NCI-H187 (cell line): ENCODE measurements around the gene ABHD2.
A peak's percentile ranks its signal among the peaks of the same experiment; 100 is the strongest.
"Not testable (repeated sequence)": the region's sequence is repeated elsewhere in the genome, so short reads cannot be mapped to it uniquely, and the experiment has no call there.

ENCODE experiments used
- DNase-seq, 2 experiments: peaks; one replicate each; lab custom pipeline; 2025; lab: John Stamatoyannopoulos, UW

Gene ABHD2

DNA sequence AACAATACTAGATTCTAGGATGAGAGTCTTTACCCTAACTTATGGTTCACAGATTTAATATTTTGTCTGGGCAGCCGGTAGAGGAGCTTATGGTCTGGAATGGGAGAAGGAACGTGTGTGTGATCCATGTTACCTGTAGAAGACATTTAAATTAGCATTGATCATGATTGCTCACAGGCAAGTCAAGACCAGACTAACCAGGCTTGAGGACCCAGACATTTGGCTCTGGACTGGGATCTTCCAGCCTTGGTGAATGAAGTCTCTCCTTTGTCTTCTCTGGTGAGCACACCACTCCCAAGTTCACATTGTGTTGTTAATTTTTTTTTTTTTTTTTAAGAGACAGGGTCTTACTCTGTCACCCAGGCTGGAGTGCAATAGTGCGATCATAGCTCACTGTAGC is 11.7 kb downstream of the ABHD2 start:
- DNase-seq: no peak

DNA sequence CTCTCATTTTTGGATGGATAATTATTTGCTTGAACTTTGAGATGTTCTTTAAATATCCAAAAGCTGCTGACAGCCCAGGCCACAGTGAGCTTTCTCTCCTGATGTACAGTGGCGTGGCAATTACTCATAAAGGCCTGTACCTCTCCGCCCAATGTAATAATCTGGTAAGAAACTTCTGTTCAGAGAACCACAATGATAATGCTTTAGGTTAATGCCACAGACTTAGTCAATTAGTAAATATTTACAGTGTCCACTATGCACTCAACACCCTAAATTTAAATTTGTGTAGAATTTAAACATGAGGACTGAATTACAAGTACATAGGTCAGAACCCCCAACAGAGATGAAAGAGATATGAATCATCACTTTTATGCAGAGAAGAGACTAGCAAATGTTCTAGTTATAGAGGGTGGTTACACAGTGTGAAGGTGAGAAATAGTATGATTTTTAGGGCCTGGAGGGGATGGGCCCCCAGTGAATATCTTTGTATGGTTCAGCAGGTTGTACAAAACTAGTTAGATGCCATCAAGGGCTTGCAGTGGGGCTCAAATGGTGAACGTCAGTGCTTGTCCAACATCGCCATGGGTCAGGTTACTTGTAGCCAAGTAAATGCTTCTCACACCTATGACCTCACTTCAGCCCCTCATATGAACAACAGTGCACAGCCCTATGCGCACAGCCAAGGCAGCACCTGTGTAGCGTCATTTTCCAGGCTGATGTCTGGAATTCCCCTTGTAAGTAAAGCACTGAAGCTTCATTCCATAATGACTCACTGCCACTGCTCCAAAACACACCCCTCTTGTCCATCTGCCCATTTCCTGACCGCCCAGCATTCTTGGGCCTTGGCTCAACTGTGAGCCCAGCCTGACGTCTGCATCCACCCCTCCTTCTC is 13.3 kb downstream of the ABHD2 start:
- no peak for DNase-seq

DNA sequence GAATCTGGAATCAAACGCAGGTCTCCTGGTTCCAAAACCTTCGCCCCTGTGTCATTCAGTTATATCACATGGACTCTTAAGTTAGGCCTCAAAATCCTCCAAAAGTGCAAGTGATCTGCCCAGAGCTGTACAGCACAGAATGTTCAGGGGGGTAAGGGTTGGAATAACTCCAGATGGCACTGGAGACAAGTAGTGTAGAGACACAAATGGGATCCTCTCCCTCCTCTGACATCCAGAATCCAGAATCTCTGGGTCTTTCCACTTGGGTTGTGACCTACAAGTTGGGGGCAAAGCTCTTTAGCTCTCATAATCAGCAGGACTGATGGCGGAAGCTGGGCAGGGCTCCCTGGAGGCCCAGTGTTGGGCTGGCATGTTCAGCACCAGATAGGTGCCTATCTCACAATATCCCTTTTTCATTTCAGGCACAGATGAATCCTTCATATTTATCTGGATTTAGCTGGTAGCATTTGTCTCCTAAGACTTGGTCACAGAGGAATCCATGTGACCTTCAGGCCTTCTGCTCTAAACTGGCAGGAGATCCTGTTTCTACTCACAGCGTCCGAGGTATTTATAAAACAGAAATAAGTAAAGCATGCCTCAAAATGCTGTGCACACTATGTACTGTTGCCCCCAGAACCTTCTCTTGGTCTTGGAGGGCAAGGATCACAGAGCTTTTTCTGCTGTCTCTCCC is 15.4 kb downstream of the ABHD2 start:
- no peak for DNase-seq

DNA sequence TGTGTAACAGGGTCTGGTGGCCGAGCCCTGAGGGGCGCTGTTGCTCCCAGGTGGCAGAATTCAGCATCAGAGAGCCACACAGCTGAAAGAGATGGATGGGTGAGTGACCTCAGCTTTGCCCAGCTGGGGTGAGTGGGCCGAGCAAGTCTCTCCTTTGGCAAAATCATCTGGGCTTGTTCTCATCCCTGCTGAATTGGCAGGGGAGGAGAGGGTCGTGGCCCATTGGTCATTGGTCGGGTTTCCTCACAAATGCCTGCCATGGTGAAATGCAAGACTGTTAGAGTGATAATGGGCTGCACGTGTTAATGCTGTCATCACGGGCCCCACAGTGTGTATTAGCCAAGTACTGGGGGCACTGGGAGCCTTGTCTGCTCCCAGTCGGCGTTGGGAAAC is 15.9 kb downstream of the ABHD2 start:
- DNase-seq: no peak

DNA sequence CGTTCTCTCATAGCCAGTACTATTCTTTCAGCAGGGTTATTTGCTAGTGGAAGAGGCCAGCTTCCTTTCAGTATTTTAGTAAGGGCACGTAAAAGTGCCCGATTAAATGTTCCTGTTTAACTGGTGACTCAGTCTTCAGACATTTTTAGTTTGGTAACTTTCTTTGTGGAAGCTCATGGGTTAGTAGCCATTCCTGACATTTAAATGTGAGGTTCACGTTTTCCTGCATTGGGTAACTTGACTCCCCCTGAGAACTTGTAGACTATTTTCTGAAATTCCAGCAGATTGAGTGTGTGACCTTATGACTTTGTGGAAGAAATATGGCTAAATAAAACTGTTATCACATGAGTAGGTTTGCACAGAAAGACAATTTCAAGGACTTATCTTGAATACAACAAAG is 16.9 kb downstream of the ABHD2 start:
- DNase-seq: no peak

DNA sequence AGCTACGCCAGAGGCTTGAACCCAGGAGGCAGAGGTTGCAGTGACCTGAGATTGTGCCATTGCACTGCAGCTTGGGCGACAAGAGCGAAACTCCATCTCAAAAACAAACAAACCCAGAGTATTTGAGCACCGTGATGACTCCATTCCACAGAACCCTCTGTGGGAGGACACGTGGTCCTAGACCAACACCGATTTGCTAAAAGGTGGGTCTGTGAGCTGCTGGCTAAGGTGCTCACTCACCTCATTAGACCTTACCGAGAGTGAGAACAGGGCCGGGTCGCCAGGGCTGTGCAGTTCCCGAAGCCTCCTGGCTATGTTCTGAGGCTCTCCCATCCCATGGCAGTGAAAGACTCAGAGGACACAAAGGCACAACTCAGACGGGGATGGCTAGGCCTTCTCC is 17.9 kb downstream of the ABHD2 start:
- DNase-seq: no peak

DNA sequence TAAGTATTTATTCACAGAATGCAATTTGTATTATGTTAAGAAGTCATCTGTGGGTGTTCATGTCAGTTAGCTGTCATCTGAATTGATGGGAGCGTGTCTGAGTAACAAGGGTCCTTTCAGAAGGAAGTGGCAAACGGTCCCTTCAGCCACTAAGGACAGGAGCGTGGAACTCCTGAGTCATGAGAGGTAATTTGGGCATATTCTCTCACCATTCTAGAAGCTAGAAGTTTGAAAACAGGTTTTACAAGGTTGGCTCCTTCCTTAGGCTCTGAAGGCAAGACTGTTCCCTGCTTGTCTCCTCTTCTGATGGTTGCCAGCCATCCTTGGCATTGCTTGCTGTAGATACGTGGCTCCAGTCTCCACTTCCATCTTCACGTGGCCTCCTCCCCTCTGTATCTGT is 19.7 kb downstream of the ABHD2 start:
- DNase-seq: no peak

DNA sequence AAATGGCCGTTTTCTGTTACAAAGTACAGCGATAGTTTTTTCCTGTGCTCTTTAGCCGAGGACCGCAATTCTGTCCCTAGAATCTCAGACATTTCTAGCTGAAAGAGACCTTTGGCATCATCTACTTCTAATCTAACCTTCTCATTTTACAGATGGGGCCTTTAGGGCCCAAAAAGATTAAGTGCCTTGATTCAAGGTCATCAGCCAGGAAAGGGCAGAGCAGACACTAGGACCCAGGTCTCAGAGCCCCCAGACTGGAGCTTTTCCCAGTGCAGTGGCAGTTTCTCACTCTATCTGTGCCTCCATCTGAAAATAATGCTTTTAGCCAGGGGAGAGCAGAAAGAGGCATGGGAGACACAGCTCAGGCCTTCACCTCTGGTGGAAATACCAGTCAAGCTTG is 20.6 kb downstream of the ABHD2 start:
- DNase-seq: no peak

DNA sequence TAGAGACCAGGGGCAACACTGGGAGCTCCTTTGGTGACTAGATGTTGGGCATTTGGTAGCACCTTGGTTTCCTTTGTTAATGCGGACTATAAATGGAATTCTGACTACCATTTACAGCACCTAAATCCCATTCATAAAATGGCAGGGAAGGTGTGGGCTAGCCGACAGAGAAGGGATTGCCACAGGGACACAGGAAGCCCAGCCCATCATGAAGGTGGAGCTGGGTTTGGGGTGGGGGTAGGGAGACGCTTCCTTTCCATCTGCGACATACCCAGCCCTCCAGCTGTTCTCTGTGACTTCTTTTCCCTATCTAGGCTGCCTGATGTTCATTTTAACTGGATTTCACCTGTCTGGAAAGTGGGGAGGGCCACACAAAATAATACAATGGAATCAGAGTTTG is 21.0 kb downstream of the ABHD2 start:
- no peak for DNase-seq

DNA sequence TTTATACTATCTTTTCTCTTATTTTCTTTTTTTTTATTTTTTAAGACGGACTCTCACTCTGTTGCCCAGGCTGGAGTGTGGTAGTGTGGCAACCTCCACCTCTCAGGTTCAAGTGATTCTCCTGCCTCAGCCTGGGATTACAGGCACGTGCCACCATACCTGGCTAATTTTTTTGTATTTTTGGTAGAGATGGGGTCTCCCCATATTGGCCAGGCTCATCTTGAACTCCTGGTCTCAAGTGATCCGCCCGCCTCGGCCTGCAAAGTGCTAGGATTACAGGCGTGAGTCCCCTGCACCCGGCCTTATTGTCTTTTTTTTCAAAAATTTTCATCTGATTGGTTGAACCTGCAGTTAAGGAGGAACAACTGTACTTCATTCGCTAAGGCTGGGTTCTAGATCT is 21.8 kb downstream of the ABHD2 start:
- no peak for DNase-seq

DNA sequence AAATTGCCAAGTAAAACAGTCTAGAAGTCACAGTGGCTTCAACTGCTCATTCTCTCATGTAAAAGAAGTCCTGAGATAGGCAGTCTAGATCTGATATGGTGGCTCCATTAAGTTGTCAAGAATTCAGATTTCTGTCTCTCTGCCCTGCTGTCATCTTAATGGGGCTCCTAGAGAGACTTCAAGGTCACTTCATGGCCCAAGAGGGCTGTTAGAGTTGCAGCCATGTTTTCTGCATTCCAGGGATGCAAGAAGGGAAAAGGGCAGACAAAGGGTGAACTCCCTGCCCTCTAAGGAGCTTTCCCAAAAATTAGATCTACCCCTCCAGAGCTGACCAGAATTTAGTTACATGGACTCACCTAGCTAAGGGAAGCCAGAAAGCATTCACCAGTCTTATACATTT is 23.1 kb downstream of the ABHD2 start:
- DNase-seq: no peak

DNA sequence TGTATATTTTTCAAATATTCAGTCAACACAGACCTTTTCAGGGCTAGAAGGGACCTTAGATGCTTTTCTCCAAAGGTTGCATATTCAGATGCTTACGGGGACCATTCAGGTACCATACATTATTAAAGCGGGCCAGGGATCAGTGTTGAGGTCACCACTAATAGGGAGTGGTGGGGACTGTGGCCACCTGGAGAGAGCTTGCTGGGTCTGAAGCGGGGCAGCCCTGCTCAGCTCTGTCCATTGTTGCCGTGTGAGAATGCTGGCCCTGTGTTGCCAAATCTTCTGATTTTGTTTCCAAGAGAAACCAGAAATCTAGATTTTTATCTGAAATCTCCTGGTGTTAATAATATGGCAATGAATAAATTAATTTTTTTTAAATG is 23.7 kb downstream of the ABHD2 start:
- DNase-seq: no peak

DNA sequence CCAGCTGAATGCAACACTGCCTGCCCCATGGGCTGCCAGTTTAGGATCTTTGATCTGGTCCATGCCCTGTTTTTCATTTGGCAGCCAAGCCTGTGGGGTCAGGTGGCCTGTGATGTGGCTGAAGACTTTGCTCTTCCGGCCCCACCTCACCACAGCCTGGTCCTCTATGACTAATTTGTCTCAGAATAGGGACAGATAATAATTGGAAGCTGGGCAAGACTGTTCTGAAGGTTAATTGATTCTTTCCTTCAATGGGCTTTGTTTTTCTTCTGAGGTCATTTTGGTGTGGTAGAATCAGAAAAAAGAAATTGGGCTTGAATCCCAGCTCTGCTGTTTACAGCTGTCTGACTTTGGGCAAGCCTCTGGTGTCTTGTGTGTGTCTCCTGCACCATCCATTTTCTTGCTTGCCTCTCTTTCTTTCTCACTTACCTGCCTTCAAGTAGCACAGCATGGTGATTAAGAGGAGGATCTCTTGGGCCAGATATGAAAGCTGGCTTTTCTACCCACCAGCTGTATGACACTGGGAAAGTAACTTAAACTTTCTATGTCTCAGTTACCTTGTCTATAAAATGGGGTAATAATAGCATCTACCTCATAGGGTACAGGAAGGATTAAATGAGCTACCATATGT is 24.2 kb downstream of the ABHD2 start:
- no peak for DNase-seq

DNA sequence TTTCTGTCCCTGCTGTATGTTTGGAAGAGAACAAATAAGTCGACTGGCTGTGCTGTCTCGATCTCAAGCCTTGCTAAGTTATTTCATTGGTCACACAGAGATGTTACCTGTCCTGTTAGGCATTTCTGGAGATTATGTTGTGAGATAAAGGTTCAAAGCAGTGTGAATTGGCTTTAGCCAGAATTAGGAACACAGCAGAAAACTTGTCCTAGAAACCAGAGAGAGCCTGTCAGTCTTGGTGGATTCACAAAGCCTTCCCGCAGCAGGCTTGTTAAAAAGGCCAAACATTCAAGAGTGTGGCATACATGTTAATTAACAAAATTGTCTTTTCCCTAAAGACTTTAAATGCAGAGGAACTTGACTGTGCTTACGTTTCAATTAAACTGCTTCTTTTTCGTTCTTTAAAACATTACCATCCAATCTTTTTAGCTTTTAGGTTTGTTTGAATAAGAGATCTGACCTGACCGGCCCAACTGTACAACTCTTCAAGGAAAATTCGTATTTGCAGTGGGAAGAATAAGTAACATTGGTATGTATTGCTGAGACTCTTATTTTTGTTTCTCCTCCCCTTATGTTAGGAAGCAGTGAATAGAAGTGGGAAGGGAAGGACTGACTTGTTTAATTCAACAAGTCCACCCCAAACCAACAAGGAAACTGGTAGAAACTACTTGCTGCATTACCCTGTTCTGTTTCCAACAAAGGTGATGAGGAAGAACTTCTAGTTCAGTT is 25.2 kb downstream of the ABHD2 start:
- DNase-seq: no peak

DNA sequence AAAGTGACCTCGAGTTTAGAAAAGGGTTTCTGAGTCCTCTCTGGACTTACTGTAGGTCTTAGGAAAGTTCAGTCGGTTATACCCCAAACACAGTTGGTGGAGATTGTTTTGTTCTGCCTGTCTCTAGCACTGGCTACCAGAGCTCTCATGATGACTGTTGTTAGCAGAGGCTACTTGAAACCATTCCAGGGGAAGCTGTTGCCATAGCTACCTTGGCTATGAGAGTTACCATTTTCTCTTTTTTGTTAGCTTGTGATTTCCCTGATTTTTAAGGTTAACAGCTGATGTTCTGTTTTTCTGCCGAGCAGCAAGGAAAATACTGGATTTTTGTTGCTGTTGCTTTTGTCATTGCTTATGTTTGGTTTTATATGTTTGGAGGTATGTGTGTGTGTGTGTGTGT is 26.7 kb downstream of the ABHD2 start:
- DNase-seq: peak in 1 of 2 experiments; percentile 15

DNA sequence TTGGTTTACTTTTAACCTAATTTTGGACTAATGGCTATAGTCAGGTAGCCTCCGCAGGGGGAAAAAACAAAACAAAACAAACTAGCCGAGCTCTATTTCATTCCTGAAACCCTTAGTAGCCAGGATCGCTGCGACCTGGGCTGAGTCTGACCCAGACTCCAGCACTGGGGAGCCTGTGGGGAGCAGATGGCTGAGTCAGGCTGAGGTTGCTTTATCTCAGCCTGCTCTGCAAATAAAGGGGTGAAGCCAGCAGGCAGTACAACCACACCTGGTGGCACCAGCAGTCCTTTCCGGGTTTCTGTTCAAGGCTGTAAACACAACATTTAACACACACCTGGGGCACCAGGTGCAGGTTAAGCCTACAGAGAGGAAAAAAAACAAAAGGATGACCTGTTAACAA is 27.3 kb downstream of the ABHD2 start:
- DNase-seq: peak in 1 of 2 experiments; percentile 21

DNA sequence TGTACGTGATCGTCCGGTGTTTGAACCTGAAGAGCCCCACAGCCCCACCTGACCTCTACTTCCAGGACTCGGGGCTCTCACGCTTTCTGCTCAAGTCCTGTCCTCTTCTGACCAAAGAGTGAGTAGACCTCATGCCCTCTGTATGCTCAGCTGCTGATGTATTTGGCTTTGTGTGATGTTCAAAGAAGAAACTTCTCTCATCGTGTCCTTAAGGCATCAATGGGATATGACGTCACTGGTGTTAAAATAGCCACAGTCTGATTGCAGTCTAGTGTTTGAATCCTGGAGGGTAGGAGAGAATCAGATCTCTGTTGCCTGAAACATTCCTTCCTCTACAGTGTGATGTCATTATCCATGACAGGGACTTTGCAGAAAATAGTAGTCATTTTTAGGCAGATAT is 28.1 kb downstream of the ABHD2 start:
- DNase-seq: peak in 1 of 2 experiments; percentile 19

DNA sequence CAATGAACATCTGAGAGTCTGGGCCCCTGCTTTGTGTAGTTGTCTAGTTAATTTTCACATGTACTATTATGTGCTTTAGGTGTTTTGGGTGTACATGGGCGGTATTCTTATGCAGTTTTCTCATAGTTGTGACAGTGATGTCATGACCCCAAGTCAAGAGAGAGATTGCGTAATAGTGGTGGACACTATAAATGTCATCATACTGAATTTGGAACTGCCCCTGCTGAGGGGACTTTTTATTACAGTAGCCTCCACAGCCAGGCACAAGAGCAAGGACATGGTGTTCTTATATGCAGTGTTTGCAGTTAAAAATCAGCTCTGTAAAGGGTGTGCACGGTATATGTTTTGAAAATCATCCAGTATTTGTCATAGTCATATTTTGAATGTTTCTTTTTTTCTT is 29.5 kb downstream of the ABHD2 start:
- DNase-seq: no peak

DNA sequence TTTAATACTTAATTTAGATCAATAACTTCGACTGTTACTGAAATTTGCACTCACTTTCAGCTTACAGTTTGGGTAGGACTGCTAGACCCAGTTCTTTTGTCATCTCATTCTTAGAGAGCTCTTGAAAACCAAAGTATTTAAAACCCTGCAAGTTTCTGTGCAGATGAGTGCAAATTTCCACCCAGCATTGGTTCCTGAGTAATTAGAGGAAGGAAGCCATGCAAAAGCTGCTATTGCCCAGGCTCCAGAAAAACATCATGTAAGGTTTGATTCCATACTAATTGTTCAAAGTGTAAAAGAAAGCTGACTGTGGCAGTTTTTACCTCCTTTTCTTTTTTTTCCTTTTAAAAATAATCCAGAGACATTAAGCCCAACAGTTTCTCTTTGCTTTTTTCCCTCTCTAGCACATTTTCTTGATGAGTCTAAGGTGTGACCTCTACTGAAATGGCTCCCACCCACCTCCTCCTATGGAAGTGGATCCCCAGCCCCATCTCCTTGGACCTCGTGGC is 30.3 kb downstream of the ABHD2 start:
- DNase-seq: no peak

DNA sequence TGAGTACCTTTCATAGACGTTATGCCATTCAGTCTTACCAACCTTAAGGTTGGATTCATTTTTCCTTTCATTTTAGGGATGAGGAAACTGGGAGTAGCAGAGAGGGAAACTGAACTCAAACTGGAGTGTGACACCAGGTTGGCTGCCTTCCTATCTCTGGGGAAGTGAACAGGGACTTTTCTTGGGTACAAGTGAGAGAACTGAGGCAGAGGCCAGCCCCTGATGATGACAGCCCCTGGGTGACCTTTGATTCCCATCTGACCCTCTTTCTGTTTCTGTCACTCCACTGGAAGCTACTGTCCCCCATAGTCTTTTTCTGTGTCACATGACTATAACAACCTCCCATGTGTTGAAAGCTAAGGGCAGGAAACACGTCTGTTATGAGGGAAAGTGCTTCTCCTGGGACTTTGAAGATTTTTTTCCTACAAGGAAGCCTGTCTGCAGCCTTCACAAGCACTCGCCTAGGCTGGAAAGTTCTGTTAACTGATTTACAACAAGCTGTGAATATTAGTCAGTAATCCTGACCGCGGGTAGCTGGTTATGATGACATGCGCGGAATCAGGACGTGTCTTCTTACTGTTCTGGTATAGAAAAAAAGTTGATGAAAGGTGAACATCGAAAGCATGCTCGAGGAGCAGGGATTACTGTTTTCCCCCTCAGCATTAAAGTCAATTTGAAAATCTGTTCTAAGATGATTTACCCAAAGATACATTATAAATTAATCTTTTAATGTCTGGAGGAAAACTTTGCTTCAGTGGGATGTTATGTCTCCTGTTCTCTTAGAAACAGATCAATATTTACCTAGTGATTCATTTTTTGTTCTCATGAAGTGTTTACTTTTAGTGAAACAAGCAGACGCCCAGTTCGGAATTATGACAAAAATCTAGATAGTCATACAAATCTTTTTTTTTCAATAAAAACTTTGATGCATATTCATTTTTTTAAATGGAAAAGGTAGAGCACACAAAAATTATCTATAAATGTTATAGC is 31.5 kb downstream of the ABHD2 start:
- DNase-seq: no peak

DNA sequence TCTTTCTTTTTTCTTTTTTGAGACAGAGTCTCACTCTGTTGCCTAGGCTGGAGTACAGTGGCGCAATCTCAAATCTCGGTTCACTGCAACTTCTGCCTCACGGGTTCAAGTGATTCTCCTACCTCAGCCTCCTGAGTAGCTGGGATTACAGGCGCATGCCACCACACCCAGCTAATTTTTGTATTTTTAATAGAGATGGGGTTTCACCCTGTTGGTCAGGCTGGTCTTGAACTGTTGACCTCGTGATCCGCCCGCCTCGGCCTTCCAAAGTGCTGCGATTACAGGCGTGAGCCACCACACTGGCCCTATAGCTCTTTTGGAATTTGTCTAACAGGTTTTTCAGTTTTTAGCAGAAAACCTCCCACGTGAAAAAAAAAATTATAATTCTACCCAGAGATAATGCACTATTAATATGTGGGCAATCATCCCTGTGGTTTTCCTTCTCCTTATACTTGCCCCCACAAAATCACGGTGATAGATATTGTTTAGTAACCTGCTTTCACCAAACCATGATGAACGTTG is 32.3 kb downstream of the ABHD2 start:
- DNase-seq: not testable (repeated sequence)
